ENCODE results near the gene PCSK1N.

PCSK1N gene

GRCh38 chrX:48792219-48792618 lies 43.2 kb downstream of the PCSK1N start:
- FAIRE-seq: no peak
- no peak for DNase-seq (ENCODE audit: insufficient read length, low spot score)

- FAIRE-seq: peak; percentile 35
- DNase-seq (ENCODE audit: insufficient read length, low spot score): no peak
These were observed 44.2 kb downstream of the PCSK1N start for GRCh38 chrX:48791063-48791820.

GRCh38 chrX:48790477-48790876 lies 44.9 kb downstream of the PCSK1N start:
- FAIRE-seq (no peak), DNase-seq (ENCODE audit: insufficient read length, low spot score) (no peak)

GRCh38 chrX:48789366-48790220 lies 45.8 kb downstream of the PCSK1N start:
- DNase-seq (ENCODE audit: insufficient read length, low spot score) (no peak), FAIRE-seq (no peak)

GRCh38 chrX:48787505-48788443 lies 47.6 kb downstream of the PCSK1N start:
- FAIRE-seq: no peak

GRCh38 chrX:48786825-48787504 lies 48.4 kb downstream of the PCSK1N start:
- FAIRE-seq (no peak), DNase-seq (ENCODE audit: insufficient read length, low spot score) (no peak)

More at GRCh38 chrX:48787505-48788443, 47.6 kb downstream of the PCSK1N start:
- DNase-seq (ENCODE audit: insufficient read length, low spot score): no peak

GRCh38 chrX:48786341-48786800 lies 49.0 kb downstream of the PCSK1N start, which contains the start of gene GATA1:
TSS of gene GATA1 (plus strand) at chrX:48786590. CDS start at chrX:48791110, 4,520 bp downstream.
- no peak for FAIRE-seq
- no peak for DNase-seq (ENCODE audit: insufficient read length, low spot score)

- DNase-seq (ENCODE audit: insufficient read length, low spot score) (no peak), FAIRE-seq (no peak)
These were observed 49.7 kb downstream of the PCSK1N start for GRCh38 chrX:48785540-48786214.

- FAIRE-seq (no peak), DNase-seq (ENCODE audit: insufficient read length, low spot score) (no peak)
These were observed 50.2 kb downstream of the PCSK1N start for GRCh38 chrX:48785186-48785539.

GRCh38 chrX:48784726-48785125 lies 50.7 kb downstream of the PCSK1N start:
- no peak for FAIRE-seq
- DNase-seq (ENCODE audit: insufficient read length, low spot score): no peak

GRCh38 chrX:48782795-48783194 lies 52.6 kb downstream of the PCSK1N start:
- FAIRE-seq (no peak), DNase-seq (ENCODE audit: insufficient read length, low spot score) (no peak)

GRCh38 chrX:48782216-48782615 lies 53.2 kb downstream of the PCSK1N start:
- no peak for DNase-seq (ENCODE audit: insufficient read length, low spot score)
- no peak for FAIRE-seq

- no peak for FAIRE-seq
- DNase-seq (ENCODE audit: insufficient read length, low spot score): no peak
These were observed 53.7 kb downstream of the PCSK1N start for GRCh38 chrX:48781705-48782104.

Data from GM19239 (cell line).